NCI-H1417 treated with DMSO at 0.1 percent for 48 hours (cell line): Measurements from ENCODE around the gene POU2F3.

ENCODE experiments used
- DNase-seq: peaks from one replicate; lab custom pipeline; 2025; lab: John Stamatoyannopoulos, UW

POU2F3 gene

GRCh38 chr11:120239713-120240640, at the start of gene POU2F3:
Gene POU2F3, plus strand, starts transcription at chr11:120240140. Its CDS starts 204 bp downstream, at chr11:120240344.
- DNase-seq, result no peak

GRCh38 chr11:120191058-120191457, 48.9 kb upstream of the POU2F3 start:
- no peak for DNase-seq

- DNase-seq, result no peak
Measured at GRCh38 chr11:120192831-120193625, 46.9 kb upstream of the POU2F3 start.

GRCh38 chr11:120194166-120194565, 45.8 kb upstream of the POU2F3 start:
- no peak for DNase-seq

GRCh38 chr11:120195601-120196320, 44.2 kb upstream of the POU2F3 start:
- no peak for DNase-seq

- DNase-seq, result no peak
Measured at GRCh38 chr11:120196826-120197225, 43.1 kb upstream of the POU2F3 start.

GRCh38 chr11:120197251-120197891, 42.6 kb upstream of the POU2F3 start:
- DNase-seq, result no peak

GRCh38 chr11:120197977-120198376, 42.0 kb upstream of the POU2F3 start:
- DNase-seq, result no peak

GRCh38 chr11:120198403-120198786, 41.5 kb upstream of the POU2F3 start:
- no peak for DNase-seq

- no peak for DNase-seq
Measured at GRCh38 chr11:120198787-120199469, 41.0 kb upstream of the POU2F3 start.

- no peak for DNase-seq
Measured at GRCh38 chr11:120199613-120200012, 40.3 kb upstream of the POU2F3 start.

- no peak for DNase-seq
Measured at GRCh38 chr11:120200677-120201076, 39.3 kb upstream of the POU2F3 start.

GRCh38 chr11:120201653-120202052, 38.3 kb upstream of the POU2F3 start:
- DNase-seq, result no peak

GRCh38 chr11:120203626-120204025, 36.3 kb upstream of the POU2F3 start:
- DNase-seq, result no peak

- no peak for DNase-seq
Measured at GRCh38 chr11:120205596-120206161, 34.3 kb upstream of the POU2F3 start.

GRCh38 chr11:120207512-120207911, 32.4 kb upstream of the POU2F3 start:
- no peak for DNase-seq

- DNase-seq, result no peak
Measured at GRCh38 chr11:120208001-120208441, 31.9 kb upstream of the POU2F3 start.

GRCh38 chr11:120208777-120209176, 31.2 kb upstream of the POU2F3 start:
- no peak for DNase-seq

GRCh38 chr11:120209746-120210625, 30.0 kb upstream of the POU2F3 start:
- no peak for DNase-seq
